ENCODE measurements around the gene SMARCA2.

SMARCA2 gene

DNA sequence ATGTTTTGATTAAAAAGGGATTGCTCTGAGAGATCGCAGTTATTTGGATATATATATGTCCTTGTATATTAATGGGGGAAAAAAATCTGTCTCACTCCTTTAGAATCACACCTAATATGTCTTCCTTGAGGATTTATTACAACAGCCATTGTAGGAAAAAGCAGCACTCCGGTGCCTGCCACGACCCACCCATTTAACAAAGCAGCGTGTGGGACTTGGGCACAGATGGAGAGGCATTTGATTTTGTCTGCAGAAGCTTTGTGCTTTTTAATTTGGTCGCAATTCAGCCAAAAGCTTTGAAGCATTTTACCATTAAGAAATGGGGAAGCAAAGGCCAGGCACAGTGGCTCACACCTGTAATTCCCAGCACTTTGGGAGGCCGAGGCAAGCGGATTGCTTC, 159.2 kb downstream of the SMARCA2 start:
- DNase-seq (ENCODE audit: low spot score) = no peak

DNA sequence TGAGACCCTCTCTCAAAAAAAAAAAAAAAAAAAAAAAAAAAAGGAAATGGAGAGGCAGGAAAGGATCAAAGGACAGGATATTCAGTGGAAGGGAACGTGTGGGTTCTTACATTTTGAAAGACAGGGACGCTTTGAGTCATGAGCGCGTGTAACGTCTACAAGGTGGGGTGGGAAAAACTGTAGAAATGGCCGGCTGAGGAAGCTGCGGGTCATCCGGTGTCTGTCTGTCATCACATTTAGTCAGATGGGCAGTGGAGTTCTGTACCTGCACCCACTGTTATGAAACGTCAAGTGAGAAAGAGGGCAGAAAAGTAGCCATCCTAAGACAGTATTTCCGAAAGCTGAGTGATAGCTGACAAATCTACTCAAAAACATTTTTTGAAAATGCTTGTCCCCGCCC, 159.8 kb downstream of the SMARCA2 start:
- DNase-seq (ENCODE audit: low spot score) = no peak

GRCh38 chr9:2177121-2177520, 162.0 kb downstream of the SMARCA2 start:
- no peak for DNase-seq (ENCODE audit: low spot score)

DNA sequence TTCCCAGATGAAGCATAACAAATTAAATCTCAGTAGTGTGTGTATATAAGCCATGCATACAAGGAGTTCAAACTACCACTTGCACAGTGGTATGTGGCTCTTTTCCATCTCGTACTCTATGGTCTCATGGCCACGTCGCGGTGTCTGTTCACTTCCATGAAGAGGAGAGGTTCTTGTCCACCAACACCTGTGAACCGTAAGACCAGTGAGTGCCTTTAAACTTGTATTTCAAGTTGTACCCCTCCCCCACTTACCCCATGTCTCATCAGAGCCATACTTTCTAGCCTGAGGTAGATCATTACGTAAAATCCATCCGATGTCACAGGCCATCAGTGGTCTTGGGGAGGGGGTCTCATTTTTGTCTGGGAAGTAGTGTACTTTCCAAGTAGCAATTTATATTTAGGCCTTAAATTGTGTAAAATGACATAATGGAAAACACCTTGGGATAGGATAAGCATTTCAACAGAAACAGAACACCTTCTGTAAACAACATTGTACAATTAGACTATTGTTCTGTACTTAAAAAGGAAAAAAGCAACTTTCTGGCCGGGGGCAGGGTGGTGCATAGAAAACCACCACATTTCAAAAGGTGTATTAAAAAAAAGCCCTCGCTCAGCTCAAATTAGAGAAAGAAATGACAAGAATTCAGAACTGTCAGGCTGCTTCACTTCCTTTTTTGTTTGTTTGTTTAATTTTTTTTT, 163.0 kb downstream of the SMARCA2 start:
- DNase-seq (ENCODE audit: low spot score) = no peak

GRCh38 chr9:2179567-2179966, 164.4 kb downstream of the SMARCA2 start:
- DNase-seq (ENCODE audit: low spot score) = no peak

- no peak for DNase-seq (ENCODE audit: low spot score)
These were observed 165.0 kb downstream of the SMARCA2 start for GRCh38 chr9:2180154-2180553.

DNA sequence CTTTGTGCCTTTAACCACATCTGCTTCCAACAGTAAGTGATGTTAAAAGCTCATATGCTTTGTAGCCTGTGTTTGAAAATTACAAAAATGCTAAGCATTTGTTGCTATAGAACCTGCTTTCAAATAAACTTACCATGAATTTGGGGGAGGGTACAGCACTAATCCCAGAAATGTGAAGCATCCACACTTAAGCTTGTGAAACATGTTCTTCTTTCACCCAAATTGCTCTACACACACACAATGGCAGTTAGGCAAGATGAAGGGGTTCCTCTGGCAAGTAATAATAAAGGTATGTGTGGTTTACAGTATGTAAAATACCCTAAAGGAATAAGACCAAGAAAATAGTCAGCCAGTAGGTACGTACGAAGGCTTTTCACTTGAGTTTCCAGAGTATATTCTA, 165.6 kb downstream of the SMARCA2 start:
- DNase-seq (ENCODE audit: low spot score) = no peak

- DNase-seq (ENCODE audit: low spot score) = no peak
These were observed 166.6 kb downstream of the SMARCA2 start for GRCh38 chr9:2181792-2182191.

DNA sequence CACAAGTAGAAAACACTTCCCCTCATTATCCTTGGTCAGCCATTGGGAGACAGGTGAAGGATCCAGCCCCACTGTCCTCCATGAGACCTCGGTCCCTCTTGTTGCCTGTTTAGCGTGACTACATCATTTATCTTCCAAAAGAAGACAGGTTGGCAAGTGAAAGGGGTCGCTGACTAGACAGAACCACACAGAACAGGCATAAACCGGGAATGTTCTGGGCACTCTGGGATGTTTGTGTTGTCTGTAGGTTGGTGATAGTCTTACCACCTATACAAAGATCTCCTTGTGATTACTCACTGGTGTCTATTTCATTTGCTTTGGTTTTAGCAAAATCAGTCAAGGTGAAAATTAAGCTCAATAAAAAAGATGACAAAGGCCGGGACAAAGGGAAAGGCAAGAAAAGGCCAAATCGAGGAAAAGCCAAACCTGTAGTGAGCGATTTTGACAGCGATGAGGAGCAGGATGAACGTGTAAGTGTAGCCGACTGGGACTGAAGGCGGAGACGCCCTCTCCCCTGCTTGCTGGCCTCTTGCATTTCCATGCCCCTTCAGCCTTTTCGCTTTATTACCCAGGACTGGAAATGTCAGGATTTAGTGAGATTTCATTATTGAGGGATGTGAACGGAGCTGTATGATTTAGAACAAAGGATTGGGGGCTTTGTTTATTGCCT, 175.9 kb downstream of the SMARCA2 start:
- no peak for DNase-seq (ENCODE audit: low spot score)

DNA sequence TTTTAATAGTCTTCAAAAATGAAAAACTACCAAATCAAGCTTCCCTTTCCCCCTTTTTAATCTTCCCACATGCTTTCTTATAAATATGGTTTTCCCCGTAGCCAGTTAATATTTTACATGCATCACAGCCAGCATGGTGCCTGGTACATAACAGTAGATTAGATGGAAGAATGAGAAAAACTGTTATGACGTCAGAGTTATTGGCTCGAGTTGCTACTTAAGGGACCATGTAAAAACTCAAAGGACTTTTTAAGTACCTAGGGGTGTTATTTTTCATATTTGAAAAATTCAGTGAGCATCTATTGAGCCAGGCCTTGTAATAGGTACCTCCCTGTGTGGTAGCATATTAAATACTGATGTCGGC, 176.4 kb downstream of the SMARCA2 start:
- no peak for DNase-seq (ENCODE audit: low spot score)

DNA sequence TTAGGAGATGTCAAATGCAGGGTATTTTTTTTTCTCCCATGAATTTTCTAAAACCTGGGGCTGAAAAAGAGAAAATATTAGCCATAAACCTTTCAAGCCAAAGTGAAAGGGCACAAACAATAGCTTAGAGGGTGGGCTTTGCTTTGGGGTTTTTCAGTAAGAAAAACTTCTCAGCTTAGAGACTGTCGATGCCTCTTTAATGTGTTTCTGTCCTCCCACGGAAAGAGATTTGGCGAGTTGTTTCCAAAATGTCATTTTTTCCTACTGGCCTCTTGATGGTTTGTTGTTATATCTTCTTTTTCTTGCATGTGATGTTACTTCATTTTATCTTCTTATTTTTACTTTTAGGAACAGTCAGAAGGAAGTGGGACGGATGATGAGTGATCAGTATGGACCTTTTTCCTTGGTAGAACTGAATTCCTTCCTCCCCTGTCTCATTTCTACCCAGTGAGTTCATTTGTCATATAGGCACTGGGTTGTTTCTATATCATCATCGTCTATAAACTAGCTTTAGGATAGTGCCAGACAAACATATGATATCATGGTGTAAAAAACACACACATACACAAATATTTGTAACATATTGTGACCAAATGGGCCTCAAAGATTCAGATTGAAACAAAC, 177.3 kb downstream of the SMARCA2 start:
- DNase-seq (ENCODE audit: low spot score) = no peak

DNA sequence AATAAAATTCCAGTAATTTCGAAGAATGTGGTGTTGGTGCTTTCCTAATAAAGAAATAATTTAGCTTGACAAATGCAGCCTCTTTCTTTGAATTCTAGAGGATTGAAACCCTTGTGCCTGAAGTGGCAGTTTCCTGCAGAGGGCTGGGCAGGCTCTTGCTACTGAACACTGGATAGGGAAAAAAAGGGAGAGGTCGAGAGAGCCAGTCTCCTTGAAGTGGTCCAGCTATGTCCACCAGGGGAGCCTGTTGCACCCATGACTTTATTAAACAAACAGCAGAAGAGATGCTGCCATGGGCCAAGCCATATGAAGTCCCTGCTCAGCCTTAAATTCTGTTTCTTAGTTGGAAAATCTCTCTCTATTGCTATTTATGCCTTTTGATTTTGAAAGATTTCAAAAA, 178.4 kb downstream of the SMARCA2 start:
- DNase-seq (ENCODE audit: low spot score) = no peak

- DNase-seq (ENCODE audit: low spot score) = no peak
These were observed 180.1 kb downstream of the SMARCA2 start for GRCh38 chr9:2195211-2195610.

- no peak for DNase-seq (ENCODE audit: low spot score)
These were observed 181.6 kb downstream of the SMARCA2 start for GRCh38 chr9:2196757-2197156.

GRCh38 chr9:2198956-2199635, 183.9 kb downstream of the SMARCA2 start:
- DNase-seq (ENCODE audit: low spot score) = no peak

GRCh38 chr9:2199999-2200796, 185.1 kb downstream of the SMARCA2 start:
- no peak for DNase-seq (ENCODE audit: low spot score)

- no peak for DNase-seq (ENCODE audit: low spot score)
These were observed 193.3 kb downstream of the SMARCA2 start for GRCh38 chr9:2208465-2208864.

DNA sequence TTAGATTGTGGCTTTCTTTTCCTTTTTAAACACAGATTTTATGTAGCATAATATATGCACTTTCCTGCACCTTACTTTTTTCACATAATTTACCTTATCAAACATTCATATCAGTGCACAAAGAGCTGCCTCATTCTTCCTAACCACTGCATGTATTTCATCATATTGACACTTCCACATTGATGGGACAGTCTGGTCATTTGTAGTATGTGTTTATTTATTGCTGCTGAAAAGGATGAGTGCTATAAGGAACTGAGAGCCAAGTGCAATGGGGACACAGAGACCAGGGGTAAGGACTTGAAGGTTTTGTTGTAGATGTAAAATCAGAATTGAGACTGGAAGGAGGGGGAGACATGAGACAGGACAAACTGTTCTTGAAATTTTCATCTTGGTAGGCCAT, 193.8 kb downstream of the SMARCA2 start:
- no peak for DNase-seq (ENCODE audit: low spot score)

- DNase-seq (ENCODE audit: low spot score) = no peak
These were observed 194.3 kb downstream of the SMARCA2 start for GRCh38 chr9:2209400-2209799.

GRCh38 chr9:2210201-2210600, 195.1 kb downstream of the SMARCA2 start:
- DNase-seq (ENCODE audit: low spot score) = no peak

- DNase-seq (ENCODE audit: low spot score) = no peak
These were observed 198.8 kb downstream of the SMARCA2 start for GRCh38 chr9:2213830-2214468.

DNA sequence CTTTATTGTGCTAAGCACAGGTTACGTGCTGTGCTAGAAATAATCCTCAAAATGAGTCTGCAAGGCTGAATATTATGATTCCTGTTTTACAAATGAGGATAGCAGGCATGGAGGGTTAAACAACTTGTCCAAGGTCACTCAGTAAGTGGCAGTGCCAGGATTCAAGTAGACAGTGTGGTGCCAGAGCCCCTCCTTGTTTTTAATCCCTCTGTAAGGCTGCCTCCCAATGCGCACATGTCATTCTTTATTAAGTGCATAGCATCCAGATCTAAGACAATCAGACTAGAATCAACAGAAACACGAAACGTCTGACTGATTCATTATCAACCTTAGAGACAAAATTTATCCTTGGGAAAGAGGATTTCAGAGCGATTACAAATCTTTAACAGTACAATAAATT, 199.6 kb downstream of the SMARCA2 start:
- DNase-seq (ENCODE audit: low spot score) = no peak

All from LoVo (cell line).